ENCODE results near the gene LARP4B.
A peak's percentile ranks its signal among the peaks of the same experiment; 100 is the strongest.

The LARP4B gene

DNA sequence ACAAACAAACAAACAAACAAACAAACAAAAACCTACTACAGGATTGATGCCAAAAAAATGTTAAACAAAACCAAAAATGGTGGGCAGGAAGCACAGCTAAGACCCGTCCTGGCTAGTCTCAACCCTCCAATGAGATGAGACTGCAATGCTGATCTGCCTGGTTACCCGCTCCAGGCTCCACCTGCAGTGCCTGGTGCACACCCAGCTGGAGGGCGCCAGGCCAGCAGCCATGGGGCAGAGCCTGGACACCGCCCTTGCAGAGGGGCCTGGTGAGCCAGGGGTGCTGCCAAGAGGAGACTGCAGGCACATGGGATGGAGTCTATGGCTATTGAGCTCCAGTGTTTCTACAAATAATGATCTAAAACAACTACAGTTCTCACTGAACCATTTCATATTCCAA is 107.0 kb downstream of the LARP4B start (continued):
- TF ChIP-seq, protein P1, sequence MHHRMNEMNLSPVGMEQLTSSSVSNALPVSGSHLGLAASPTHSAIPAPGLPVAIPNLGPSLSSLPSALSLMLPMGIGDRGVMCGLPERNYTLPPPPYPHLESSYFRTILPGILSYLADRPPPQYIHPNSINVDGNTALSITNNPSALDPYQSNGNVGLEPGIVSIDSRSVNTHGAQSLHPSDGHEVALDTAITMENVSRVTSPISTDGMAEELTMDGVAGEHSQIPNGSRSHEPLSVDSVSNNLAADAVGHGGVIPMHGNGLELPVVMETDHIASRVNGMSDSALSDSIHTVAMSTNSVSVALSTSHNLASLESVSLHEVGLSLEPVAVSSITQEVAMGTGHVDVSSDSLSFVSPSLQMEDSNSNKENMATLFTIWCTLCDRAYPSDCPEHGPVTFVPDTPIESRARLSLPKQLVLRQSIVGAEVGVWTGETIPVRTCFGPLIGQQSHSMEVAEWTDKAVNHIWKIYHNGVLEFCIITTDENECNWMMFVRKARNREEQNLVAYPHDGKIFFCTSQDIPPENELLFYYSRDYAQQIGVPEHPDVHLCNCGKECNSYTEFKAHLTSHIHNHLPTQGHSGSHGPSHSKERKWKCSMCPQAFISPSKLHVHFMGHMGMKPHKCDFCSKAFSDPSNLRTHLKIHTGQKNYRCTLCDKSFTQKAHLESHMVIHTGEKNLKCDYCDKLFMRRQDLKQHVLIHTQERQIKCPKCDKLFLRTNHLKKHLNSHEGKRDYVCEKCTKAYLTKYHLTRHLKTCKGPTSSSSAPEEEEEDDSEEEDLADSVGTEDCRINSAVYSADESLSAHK (tag by site-specific recombination; IDR thresholded peaks at IDR 0.05) = no peak

DNA sequence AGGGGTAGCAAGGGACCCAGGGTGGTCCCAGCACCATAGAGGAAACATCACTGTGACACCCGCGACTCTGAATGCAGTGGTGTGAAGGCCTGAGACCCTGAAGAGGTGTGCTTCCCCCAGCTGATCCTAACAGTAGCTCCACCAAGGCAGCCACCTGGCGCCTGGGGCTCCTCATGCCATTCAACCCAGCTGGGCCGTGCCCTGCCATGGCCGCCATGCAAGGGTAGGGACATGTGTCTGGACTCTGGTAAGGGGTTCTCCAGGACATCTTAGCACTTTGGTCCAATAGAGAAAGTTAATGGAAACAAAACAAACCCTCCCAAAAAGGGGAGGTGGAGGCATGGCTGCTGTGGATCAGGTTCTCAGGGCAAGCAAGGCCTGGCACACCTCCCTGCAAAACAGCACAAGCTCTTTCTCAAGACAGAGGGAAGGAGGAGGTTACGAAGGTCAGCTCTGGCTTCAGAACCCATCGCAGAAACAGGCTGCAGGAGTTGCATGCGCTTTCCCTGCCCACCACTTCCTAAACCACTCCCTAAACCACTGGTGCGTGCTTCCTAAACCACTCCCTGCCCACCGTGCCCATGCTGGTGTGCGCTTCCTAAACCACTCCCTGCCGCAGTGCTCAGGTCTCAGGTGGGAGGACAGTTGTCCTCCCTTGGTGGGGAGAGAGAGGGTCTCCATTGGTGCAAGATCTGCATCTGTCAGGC is 108.7 kb downstream of the LARP4B start:
- ChIA-PET POLR2A (no interaction called here), CTCF (no interaction called here)
- no peak overlapping the region for H3K4me3 ChIP-seq (ENCODE audit: low read depth, low read length)
- no peaks in the 10 kb centered on the region for H3K9me3 ChIP-seq (ENCODE audit: control insufficient read depth, insufficient read depth, low read depth, low read length)
- TF ChIP-seq, protein P2, sequence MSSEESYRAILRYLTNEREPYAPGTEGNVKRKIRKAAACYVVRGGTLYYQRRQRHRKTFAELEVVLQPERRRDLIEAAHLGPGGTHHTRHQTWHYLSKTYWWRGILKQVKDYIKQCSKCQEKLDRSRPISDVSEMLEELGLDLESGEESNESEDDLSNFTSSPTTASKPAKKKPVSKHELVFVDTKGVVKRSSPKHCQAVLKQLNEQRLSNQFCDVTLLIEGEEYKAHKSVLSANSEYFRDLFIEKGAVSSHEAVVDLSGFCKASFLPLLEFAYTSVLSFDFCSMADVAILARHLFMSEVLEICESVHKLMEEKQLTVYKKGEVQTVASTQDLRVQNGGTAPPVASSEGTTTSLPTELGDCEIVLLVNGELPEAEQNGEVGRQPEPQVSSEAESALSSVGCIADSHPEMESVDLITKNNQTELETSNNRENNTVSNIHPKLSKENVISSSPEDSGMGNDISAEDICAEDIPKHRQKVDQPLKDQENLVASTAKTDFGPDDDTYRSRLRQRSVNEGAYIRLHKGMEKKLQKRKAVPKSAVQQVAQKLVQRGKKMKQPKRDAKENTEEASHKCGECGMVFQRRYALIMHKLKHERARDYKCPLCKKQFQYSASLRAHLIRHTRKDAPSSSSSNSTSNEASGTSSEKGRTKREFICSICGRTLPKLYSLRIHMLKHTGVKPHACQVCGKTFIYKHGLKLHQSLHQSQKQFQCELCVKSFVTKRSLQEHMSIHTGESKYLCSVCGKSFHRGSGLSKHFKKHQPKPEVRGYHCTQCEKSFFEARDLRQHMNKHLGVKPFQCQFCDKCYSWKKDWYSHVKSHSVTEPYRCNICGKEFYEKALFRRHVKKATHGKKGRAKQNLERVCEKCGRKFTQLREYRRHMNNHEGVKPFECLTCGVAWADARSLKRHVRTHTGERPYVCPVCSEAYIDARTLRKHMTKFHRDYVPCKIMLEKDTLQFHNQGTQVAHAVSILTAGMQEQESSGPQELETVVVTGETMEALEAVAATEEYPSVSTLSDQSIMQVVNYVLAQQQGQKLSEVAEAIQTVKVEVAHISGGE (tag by site-specific recombination; conservative IDR thresholded peaks at IDR 0.05; ENCODE audit: low read depth) = peak; percentile 18; the same call in 1 of the 2 replicates
- no peak for TF ChIP-seq ZNF239 (tag by site-specific recombination; IDR thresholded peaks at IDR 0.05)
- TF ChIP-seq GFI1B (tag by site-specific recombination; IDR thresholded peaks at IDR 0.05) = no peak
- no peak for TF ChIP-seq ZNF404 (tag by site-specific recombination; IDR thresholded peaks at IDR 0.05)
- no peak overlapping the region for H3K27ac ChIP-seq (ENCODE audit: extremely low read depth, low read depth, low read length)
- no peaks in the 10 kb centered on the region for H3K4me1 ChIP-seq (ENCODE audit: control insufficient read depth, insufficient read depth, low read length)
- peaks cover 10 to 98% of the 10 kb centered on the region in 2 experiments for H3K36me3 ChIP-seq (ENCODE audit: control insufficient read depth in 2 of 2, insufficient read depth in 1 of 2, low read length in 2 of 2)

DNA sequence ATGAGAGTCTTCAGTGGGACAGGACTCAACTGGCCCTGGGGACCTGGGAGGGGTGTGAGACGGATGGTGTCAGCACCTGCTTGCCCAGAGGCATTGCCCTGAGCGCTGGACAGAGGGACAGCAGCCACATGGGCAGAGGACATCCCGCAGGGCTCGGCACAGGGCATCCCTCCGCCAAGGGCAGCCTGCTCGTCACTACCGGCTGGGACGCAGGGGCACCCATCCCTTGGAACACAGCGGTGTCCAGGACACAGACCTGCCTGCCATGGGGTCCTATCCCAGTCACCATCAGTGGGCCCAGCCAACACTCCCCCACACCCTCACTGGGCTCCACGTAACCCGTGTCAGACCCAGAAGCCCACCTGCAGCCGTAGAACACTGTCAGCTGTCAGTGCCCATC is 109.3 kb downstream of the LARP4B start:
- Histone ChIP-seq H3K4me1 (ENCODE audit: control insufficient read depth, insufficient read depth, low read length) (no peaks in the 10 kb centered on the region), H3K27ac (ENCODE audit: extremely low read depth, low read depth, low read length) (no peak overlapping the region), H3K9me3 (ENCODE audit: control insufficient read depth, insufficient read depth, low read depth, low read length) (no peaks in the 10 kb centered on the region), H3K4me3 (ENCODE audit: low read depth, low read length) (no peak overlapping the region), H3K36me3 (ENCODE audit: control insufficient read depth in 2 of 2, insufficient read depth in 1 of 2, low read length in 2 of 2) (peaks cover 15 to 98% of the 10 kb centered on the region in 2 experiments)
- POLR2A ChIA-PET = no interaction called here
- CTCF ChIA-PET = interaction anchor here (0.9 kb wide), 1 partner anchor 8 kb away, joined by 3 read pairs; no protein-coding TSS in a partner anchor
- TF ChIP-seq BCL11A (tag by site-specific recombination; IDR thresholded peaks at IDR 0.05; ENCODE audit: low read depth) (no peak), REPIN1 (tag by site-specific recombination; IDR thresholded peaks at IDR 0.05; ENCODE audit: low read depth) (no peak), KLF10 (tag by site-specific recombination; IDR thresholded peaks at IDR 0.05) (no peak), ZNF133 (tag by site-specific recombination; IDR thresholded peaks at IDR 0.05) (no peak)
- TF ChIP-seq, protein P3, sequence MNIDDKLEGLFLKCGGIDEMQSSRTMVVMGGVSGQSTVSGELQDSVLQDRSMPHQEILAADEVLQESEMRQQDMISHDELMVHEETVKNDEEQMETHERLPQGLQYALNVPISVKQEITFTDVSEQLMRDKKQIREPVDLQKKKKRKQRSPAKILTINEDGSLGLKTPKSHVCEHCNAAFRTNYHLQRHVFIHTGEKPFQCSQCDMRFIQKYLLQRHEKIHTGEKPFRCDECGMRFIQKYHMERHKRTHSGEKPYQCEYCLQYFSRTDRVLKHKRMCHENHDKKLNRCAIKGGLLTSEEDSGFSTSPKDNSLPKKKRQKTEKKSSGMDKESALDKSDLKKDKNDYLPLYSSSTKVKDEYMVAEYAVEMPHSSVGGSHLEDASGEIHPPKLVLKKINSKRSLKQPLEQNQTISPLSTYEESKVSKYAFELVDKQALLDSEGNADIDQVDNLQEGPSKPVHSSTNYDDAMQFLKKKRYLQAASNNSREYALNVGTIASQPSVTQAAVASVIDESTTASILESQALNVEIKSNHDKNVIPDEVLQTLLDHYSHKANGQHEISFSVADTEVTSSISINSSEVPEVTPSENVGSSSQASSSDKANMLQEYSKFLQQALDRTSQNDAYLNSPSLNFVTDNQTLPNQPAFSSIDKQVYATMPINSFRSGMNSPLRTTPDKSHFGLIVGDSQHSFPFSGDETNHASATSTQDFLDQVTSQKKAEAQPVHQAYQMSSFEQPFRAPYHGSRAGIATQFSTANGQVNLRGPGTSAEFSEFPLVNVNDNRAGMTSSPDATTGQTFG (tag by site-specific recombination; IDR thresholded peaks at IDR 0.05; ENCODE audit: borderline replicate concordance) = no peak

DNA sequence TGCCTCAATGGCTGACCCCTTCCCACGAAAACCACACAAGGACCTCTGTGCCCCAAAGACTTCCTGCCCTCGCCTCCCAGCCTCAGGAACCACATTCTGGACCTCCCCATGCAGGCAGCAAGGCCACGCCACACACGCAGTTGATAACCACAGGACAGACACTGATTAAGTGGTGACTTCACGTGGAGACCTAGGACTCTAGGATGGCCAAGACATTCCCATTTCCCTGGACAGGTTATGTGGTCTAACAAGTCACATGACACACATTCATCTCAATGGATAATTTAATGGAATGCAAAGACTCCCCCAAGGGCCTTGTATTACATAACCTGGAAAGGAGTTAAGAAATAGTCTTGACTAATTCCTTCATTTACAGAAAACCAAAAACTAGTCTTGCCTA is 110.2 kb downstream of the LARP4B start:
- H3K36me3 ChIP-seq (ENCODE audit: control insufficient read depth in 2 of 2, insufficient read depth in 1 of 2, low read length in 2 of 2) = peaks cover 16 to 99% of the 10 kb centered on the region in 2 experiments
- no peak for TF ChIP-seq ZNF521 (tag by site-specific recombination; IDR thresholded peaks at IDR 0.05)
- no peak for TF ChIP-seq ZNF654 (tag by site-specific recombination; IDR thresholded peaks at IDR 0.05; ENCODE audit: low read depth)
- TF ChIP-seq ZNF747 (tag by site-specific recombination; IDR thresholded peaks at IDR 0.05) = no peak
- TF ChIP-seq, protein P4, sequence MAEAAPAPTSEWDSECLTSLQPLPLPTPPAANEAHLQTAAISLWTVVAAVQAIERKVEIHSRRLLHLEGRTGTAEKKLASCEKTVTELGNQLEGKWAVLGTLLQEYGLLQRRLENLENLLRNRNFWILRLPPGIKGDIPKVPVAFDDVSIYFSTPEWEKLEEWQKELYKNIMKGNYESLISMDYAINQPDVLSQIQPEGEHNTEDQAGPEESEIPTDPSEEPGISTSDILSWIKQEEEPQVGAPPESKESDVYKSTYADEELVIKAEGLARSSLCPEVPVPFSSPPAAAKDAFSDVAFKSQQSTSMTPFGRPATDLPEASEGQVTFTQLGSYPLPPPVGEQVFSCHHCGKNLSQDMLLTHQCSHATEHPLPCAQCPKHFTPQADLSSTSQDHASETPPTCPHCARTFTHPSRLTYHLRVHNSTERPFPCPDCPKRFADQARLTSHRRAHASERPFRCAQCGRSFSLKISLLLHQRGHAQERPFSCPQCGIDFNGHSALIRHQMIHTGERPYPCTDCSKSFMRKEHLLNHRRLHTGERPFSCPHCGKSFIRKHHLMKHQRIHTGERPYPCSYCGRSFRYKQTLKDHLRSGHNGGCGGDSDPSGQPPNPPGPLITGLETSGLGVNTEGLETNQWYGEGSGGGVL (tag by site-specific recombination; IDR thresholded peaks at IDR 0.05) = no peak
- TF ChIP-seq ZBTB21 (tag by site-specific recombination; IDR thresholded peaks at IDR 0.05) = no peak
- TF ChIP-seq, protein P1 (tag by site-specific recombination; IDR thresholded peaks at IDR 0.05) = no peak

More for the DNA sequence above, 110.2 kb downstream of the LARP4B start:
- POLR2A ChIA-PET = no interaction called here
- no peaks in the 10 kb centered on the region for H3K4me1 ChIP-seq (ENCODE audit: control insufficient read depth, insufficient read depth, low read length)
- H3K9me3 ChIP-seq (ENCODE audit: control insufficient read depth, insufficient read depth, low read depth, low read length) = no peaks in the 10 kb centered on the region
- no peak overlapping the region for H3K27ac ChIP-seq (ENCODE audit: extremely low read depth, low read depth, low read length)
- H3K4me3 ChIP-seq (ENCODE audit: low read depth, low read length) = no peak overlapping the region
- CTCF ChIA-PET = interaction anchor here (0.5 to 0.9 kb wide), 2 partner anchors 9 to 160 kb away, joined by 3 read pairs; no protein-coding TSS in a partner anchor
